IPS-NIHi11 (cell line): ENCODE data around the gene CDK6.
"Not testable (repeated sequence)": the region's sequence is repeated elsewhere in the genome, so short reads cannot be mapped to it uniquely, and the experiment has no call there.

Experiments used
- DNase-seq: peaks from one replicate; pipeline ENCODE4 v3.0.0; 2012; ENCODE audit warnings: mixed read lengths, low spot score

CDK6 gene

DNA sequence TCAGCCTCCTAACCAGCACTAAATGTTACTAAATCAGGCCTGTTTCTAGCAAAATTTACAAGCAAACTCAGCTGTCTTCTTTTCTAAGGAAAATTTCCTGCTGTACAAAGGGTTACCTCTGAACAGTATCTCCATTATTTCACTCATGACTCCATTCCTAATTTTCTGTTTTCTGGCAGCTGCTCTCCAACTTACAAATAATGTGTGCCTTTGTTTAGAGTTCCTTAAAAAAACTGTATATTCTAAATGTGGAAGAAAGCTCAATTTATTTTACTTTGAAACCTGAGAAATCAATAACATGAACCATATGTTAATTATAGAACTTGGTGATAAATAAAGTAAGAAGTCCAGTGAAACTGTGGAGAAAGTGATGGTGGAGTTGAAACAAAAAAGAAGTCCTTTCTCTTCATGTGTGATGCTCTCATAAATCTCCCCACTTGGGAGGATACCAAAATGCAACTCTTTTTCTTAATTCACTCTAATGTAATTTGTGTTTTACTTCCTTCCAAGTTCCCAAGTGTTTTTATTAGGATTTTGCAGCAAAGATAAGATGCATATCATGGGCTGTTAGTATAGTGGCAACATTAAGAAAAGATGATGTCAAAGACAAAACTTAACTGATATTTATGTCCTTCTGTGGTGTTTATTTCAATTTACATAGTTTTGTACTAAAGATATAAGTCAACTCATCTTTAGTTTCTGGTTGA, 74.8 kb downstream of the CDK6 start:
- DNase-seq, result no peak

DNA sequence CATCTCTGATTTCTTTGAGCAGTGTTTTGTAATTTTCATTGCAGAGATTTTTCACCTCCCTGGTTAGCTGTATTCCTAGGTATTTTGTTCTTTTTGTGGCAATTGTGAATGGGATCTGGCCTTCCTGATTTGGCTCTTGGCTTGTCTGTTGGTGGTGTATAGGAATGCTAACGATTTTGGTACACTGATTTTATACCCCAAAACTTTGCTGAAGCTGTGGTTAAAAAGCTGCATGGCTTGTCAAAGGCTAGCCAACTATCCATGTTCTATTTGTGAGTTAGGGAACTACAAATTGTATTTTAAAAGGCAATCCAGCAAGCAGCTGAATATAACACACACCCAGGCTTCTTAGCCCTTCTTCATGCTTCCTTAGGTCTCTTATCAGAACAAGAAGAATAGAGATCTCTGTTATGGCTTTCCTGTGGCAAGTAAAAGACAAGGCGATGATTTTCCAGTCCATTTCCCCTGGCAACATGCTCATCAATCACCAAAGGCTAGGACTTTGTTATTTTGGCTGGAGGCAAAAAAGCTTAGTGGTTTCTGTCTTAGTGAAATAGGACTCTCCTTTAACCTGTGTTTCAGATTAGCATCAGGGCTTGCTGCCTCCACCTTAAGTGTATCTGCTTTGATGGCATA, 77.5 kb downstream of the CDK6 start:
- no peak for DNase-seq

DNA sequence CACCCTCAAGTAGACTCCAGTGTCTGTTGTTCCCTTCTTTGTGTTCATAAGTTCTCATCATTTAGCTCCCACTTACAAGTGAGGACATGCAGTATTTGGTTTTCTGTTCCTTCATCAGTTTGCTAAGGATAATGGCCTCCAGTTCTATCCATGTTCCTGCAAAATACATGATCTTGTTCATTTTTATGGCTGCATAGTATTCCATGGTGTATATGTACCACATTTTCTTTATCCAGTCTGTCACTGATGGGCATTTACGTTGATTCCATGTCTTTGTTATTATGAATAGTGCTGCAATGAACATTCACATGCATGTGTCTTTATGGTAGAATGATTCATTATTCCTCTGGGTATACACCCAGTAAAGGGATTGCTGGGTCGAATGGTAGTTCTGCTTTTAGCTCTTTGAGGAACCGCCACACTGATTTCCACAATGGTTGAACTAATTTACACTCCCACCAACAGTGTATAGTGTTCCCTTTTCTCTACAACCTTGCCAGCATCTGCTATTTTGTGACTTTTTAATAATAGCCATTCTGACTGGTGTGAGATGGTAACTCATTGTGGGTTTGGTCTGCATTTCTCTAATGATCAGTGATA, 79.0 kb downstream of the CDK6 start:
- not testable (repeated sequence) for DNase-seq

- DNase-seq, result no peak
Measured at GRCh38 chr7:92755680-92756079, 80.7 kb downstream of the CDK6 start.

GRCh38 chr7:92754919-92755581, 81.3 kb downstream of the CDK6 start:
- DNase-seq, result no peak

DNA sequence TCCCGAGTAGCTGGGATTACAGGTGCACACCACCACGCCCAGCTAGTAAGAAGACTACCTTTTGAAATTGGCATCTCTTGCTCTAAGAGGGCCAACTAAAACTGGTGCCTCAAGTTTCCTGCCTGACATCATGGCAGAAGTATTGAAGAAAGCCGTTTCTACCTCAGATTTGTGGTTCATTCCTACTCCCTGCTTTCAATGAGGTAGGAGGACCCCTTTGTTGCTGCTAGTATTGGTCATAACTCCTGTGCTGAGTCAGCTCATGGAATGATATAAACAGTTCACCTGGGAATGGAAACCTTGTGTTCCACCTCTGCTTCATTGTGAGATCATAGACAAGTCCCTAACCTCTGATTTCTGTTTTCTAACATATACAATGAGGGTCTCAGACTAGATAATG, 82.8 kb downstream of the CDK6 start:
- no peak for DNase-seq

GRCh38 chr7:92751902-92752901, 84.2 kb downstream of the CDK6 start:
- no peak for DNase-seq

GRCh38 chr7:92750946-92751345, 85.4 kb downstream of the CDK6 start:
- no peak for DNase-seq

- DNase-seq, result no peak
Measured at GRCh38 chr7:92750447-92750839, 85.9 kb downstream of the CDK6 start.

GRCh38 chr7:92749832-92750446, 86.4 kb downstream of the CDK6 start:
- no peak for DNase-seq

DNA sequence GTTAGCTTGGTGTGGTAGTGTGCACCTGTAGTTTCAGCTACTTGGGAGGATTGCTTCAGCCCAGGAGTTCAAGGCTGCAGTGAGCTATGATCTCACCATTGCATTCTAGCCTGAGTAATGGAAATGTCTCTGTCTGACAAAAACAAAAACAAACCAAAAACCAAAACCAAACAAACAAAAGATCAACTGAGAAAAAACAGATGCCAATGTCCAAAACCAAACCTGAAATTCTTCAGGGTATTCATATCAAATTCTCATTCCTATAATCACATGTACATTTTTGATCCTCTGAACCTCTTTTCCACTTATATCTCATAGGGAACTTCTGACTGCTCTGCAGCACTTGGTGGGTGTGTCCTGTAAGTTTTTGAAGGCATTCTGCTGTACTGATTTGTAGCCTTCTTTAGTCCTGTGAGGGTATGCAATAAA, 87.0 kb downstream of the CDK6 start:
- DNase-seq, result no peak

- DNase-seq, result no peak
Measured at GRCh38 chr7:92748495-92748894, 87.9 kb downstream of the CDK6 start.

- no peak for DNase-seq
Measured at GRCh38 chr7:92747041-92747835, 89.1 kb downstream of the CDK6 start.

- no peak for DNase-seq
Measured at GRCh38 chr7:92745241-92745640, 91.1 kb downstream of the CDK6 start.

DNA sequence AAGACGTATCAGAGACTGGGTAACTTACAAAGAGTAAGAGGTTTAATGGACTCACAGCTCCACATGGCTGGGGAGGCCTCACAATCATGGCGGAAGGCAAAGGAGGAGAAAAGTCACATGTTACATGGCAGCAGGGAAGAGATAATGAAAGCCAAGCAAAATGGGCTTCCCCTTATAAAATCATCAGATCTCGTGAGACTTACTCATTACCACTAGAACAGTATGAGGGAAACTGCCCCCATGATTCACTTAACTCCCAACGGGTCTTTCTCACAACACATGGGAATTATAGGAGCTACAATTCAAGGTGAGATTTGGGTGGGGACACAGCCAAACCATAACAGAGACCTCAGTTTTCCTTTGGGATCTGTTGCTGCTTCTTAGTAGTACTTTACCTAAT, 92.2 kb downstream of the CDK6 start:
- DNase-seq, result not testable (repeated sequence)

DNA sequence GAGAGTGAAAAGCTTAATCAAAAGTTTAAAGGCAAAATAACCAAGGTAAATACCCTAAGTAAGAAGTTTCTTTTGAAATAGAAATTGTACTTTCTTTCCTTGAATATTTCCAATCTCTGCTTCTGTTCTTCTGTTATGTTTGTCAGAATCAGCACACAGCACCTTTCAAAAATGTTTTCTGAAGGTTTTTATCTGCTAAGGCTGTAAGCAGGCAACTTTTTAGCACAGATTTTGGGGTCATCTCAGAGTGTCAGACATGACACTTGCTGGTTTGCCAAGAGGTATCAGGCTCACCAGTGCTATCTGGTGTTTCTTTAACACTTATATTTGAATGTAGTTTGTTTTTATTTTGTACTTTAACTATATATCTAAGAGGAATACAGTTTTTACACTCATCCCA, 94.2 kb downstream of the CDK6 start:
- no peak for DNase-seq

GRCh38 chr7:92740700-92741126, 95.7 kb downstream of the CDK6 start:
- DNase-seq, result peak; percentile 14

DNA sequence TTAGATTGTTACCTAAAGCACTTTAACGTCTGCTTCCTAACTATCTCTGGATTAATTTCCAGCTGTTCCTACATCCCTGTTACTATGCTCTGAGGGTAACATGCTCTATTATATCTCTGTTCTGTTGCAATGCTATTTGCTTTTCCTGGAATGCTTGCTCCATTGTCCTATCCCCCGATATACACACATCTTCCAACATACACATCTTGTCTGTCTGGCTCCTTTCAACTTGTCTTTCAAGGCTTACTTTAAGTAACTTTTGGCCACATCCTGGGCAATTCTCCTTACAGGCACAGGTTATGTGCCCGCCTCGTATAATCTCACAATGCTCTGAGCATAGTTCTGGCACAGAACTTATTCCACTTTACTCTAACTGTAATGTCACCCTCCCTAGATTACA, 96.2 kb downstream of the CDK6 start:
- DNase-seq, result no peak

- no peak for DNase-seq
Measured at GRCh38 chr7:92739091-92739490, 97.3 kb downstream of the CDK6 start.

GRCh38 chr7:92737706-92738105, 98.7 kb downstream of the CDK6 start:
- DNase-seq, result no peak
